ENCODE data around the gene SLC2A3. TPM values are rescaled to one million over a fixed set of nuclear protein-coding genes. Genes with fewer than 3 reads are reported as not detected.
"Not testable (repeated sequence)": the region's sequence is repeated elsewhere in the genome, so short reads cannot be mapped to it uniquely, and the experiment has no call there.

Gene SLC2A3
- total and polyA plus RNA-seq, 2 experiments from 2014 or later, result 199 to 388 TPM

DNA sequence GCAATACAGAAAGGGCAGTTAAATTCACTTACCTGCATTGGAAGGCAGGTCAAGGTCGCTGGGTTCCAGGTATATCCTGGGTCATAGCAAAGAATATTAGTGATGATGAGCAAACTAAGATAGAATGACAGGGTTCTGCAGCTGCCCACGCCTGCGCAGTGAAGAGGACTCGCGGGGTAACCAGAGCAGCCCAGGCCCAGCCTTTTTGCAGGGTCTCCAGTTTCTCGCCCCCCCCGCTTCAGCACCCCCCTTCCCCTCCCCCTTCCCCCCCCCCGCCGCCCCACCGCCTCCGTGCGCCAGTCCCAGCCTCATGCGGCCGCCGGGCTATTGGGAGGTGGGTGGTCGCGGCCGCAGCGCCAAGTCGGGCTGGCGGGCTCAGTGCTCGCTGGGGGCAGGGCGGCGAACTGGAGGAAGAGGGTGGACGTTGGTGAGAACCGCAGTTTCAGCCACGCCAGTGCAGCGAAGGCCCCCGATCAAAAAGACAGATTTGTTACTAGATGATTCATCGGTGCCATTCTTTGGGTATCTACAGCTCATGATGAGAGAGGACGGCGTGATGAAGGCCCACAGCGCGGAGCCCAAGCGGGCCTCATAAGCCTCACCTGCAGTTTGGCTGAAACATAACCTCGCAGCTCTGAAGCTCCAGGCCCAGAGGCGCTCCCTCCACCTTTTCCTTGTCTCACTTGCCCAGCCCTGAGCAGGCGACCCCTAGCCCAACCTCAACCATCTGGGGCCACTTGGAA is 20.2 kb downstream of the SLC2A3 start (continued):
- TF ChIP-seq ZNF462 (CRISPR knock-in tag; IDR thresholded peaks at IDR 0.05) (no peak), EZH2 (IDR thresholded peaks at IDR 0.05; ENCODE audit: low read depth, unreplicated experiment) (no peak), EZH2phosphoT487 (IDR thresholded peaks at IDR 0.05; ENCODE audit: unreplicated experiment) (no peak), CTCF (conservative IDR thresholded peaks at IDR 0.05; ENCODE audit: low read depth in 2 of 2) (no peak), POLR2AphosphoS5 (IDR thresholded peaks at IDR 0.05; ENCODE audit: low read depth) (no peak; the same call in 1 of the 2 replicates)

GRCh38 chr12:7910106-7910505 is 25.9 kb downstream of the SLC2A3 start:
- H3K79me2 ChIP-seq (replicated peaks; ENCODE audit: insufficient read depth); H3K9me3 Mint-ChIP-seq; ATAC-seq; H3K4me3 ChIP-seq; H3F3A ChIP-seq (replicated peaks; ENCODE audit: low read depth); H3K36me3 ChIP-seq (ENCODE audit: insufficient read depth); H3K27ac ChIP-seq (ENCODE audit: low read depth); H3K4me1 ChIP-seq (ENCODE audit: insufficient read depth); H3K36me3 Mint-ChIP-seq (ENCODE audit: low read depth); DNase-seq (ENCODE audit: low spot score); H2AFZ ChIP-seq; H3K27me3 Mint-ChIP-seq (ENCODE audit: insufficient read depth, low read depth, poor library complexity); H3K27me3 ChIP-seq (ENCODE audit: insufficient read depth); H3K4me2 ChIP-seq; H3K4me3 Mint-ChIP-seq; H3K9me2 ChIP-seq (ENCODE audit: insufficient read depth); H4K20me1 ChIP-seq (replicated peaks; ENCODE audit: insufficient read depth): not testable (repeated sequence)
- Mint-ChIP-seq H3K27ac (peak overlapping the region; percentile 39; the same call in 1 of the 2 replicates), H3K4me1 (peaks cover 34% of the 10 kb centered on the region)
